HG03196 (cell line): ENCODE data around the gene SACM1L.
"Not testable (repeated sequence)": the region's sequence is repeated elsewhere in the genome, so short reads cannot be mapped to it uniquely, and the experiment has no call there.

Experiments
- ATAC-seq: cut with Tn5 transposase; IDR thresholded peaks from one replicate; pipeline ENCODE4 v1.9.1; 2021; ENCODE audit not compliant: unreplicated experiment

Gene SACM1L

DNA sequence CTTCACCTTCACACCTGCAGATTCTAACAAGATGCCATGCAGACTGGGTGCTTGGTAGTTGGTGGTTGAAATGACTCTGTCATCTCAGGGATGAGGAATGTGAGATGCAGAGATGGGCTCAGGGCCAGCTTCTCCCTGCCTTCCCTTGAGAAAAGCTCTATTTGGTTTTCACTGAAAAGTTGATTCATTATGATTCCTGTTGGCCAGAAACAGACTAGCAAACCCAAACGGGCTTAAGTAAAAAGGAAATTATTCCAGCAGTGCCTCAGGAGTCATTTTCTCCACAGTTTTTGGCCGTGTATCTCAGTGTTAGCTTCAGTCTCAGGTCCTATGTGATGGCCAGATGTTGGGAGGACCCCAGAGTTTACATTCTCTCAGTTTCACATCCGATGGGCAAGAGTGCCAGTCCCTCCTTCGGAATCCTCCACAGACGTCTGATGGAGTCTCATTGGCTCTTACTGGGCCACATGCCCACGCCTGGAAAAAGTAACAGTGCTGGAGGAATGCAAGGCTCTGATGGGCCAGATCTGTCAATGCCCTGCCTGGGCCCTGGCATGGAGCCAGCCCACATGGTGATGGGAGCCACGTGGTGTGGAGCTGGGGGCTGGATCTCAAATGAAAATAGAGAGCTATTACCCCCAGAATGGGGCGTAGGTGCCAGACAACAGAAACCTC, 22.3 kb upstream of the SACM1L start:
- ATAC-seq: no peak

DNA sequence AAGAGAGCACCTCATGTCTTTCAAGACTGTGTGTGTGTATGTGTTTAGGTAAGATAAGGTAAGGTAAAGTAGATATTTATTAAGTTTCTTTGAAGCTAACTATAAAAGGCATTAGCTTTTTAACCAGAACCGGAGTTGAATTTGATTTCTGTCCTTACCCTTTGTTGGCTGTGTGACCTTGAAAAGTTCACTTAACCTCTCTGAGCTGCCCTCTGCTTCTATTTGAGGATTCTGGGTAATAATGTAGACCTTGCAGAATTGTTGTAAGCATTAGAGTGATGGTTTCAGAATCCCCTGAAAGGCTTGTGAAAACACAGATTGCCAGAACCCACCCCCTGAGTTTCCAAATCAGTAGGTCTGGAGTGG, 21.6 kb upstream of the SACM1L start:
- ATAC-seq: no peak

DNA sequence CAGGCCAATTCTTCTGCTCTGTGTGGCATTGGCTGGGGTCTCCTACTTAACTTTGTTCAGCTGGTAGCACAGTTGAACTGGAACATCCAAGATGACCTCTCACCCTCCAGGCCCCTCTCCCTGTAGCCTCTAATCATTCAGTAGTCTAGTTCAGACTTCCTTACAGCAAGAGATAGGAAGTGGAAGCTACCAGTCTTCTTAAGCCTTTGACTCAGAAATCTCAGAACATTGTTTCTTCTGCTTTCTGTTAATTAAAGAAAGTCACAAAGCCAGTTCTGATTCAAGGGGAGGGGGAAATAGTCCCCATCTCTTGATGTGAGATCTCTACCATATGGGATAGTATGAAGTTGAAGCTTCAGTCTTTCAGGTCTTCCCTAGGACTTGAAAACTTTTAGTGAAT, 18.8 kb upstream of the SACM1L start:
- ATAC-seq: no peak

DNA sequence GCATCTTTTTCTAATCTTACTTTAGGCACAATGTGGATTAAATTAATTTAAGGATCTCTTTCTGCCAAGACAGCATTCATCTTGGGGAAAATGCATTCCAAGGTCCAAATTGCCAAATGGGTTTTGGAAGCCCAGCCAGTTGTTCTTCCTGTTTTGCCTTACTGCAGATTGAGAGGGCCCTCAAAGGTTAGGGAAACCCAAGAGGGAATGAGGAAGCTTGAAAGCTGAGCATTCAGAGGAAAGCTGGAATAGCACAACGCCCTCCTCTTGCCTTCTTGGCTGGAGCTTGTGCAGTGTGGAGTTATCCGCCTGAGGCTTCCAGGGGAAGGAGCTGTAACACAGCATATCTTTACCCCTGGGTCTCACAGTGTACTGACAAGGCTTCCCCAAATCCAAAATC, 18.2 kb upstream of the SACM1L start:
- no peak for ATAC-seq

DNA sequence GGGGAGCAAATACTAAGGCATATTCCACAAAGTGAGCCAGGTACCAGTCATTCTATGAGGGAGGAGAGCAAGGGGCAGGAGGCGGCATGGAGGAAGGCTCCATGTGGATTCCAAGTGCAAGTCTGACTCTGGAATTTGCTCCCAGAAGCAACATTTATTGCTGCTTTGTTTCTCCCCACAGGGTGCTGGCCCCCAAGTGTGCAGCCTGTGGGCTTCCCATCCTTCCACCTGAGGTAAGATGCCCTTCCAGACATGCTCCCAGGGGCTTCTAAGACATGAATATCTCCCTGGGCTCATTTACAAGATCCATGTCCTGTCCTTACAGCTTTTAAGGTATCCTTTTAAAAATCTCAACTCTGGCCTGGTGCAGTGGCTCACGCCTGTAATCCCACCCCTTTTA, 15.9 kb upstream of the SACM1L start:
- no peak for ATAC-seq

DNA sequence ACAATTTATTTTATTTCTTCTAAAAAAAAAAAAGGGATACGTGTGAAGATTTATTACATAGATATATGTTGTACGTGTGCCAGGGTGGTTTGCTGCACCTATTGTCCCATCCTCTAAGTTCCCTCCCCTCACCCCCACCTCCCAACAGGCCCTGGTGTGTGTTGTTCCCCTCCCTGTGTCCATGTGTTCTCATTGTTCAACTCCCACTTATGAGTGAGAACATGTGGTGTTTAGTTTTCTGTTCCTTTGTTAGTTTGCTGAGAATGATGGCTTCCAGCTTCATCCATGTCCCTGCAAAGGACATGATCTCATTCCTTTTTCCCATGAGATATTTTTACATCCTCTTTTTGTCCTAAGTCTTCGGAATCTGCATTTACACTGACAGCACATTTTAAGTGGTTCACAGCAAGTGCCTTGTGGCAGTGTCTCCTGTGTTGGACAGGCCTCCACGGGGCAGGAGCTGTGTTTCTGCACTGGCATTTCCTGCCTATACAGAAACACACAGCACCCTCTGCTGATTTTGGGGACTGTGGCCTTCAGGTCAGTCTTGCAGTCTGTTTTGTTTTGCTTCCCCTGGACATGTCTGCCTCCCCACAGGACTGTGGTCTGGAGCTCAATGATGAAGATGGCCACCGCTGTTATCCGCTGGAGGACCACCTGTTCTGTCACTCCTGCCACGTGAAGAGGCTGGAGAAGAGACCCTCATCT, 12.7 kb upstream of the SACM1L start:
- no peak for ATAC-seq

DNA sequence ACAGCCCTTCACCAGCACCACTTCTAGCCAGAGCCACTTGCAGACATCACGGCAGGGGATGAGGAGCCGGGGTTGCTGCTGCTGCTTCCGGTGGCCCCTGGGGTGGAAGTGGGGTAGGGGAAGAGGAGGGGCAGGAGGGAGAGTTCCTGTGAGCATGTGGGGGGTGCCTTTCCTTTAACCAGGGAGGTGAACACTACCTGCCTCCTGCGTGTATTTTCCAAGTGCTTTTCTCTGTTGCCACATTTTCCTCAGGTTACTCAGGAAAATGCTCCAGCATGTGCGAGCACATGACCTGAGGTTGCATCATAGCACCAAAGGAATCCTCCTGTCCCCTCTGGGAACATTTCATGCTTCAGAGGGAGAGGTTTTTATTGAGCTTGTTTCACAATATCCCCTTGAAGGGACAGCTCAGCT, 12.2 kb upstream of the SACM1L start:
- ATAC-seq: no peak

DNA sequence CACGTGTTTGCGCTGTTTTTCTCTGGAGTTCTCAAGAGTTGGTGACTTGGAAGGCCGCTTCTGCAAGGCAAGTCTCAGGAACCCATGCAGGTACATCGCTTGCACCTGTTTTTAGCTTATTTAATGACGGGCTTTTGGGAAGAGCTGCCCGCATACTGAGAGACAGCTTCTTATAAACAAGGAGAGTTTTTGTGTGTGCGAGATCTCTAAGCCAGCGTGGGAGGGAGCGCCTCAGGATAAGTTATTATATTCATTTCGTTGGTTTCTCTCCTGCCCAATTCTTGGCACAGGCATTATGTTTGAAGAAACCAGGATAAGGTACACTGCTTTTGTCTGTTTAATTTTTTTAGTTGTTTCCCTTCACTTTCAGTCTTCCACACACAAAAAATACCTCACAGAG, 11.4 kb upstream of the SACM1L start:
- ATAC-seq: no peak

DNA sequence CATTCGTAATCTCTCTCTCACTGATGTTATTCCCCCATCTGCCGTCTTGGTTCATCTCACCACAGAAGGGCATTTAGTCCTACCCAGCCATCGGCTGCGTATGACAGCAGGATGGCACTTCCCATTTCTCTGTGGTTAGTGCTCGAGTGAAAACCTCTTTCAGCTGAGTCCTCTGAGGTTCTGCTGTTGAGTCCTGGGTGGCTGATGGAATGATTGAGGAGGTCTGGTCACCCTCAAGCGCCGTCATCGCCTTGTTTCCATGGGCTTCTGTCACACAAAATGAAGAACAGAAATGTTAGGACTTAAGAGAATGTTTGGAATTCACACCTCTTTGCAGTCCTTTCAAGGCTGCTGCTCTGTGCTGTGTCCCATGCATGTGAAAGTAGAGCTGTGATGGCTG, 9.4 kb upstream of the SACM1L start:
- no peak for ATAC-seq

DNA sequence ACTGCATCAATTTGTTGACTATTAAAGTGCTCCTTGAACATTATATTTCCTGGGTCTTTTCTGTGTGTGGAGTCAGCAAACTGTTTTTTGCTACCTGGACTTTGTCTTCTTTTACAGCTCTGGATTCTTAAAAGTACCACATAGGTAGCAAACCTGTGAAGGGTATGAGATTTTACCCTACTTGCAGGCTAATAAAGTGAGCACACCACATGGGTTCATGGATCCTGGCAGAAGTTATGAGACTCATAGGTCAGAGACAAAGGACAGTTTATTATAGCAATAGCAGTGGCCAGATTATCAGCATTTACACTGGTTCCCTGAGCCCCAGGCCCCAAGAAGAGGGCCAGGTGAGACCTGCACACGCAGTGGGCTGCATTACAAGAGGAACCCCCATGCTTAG, 8.0 kb upstream of the SACM1L start:
- no peak for ATAC-seq

DNA sequence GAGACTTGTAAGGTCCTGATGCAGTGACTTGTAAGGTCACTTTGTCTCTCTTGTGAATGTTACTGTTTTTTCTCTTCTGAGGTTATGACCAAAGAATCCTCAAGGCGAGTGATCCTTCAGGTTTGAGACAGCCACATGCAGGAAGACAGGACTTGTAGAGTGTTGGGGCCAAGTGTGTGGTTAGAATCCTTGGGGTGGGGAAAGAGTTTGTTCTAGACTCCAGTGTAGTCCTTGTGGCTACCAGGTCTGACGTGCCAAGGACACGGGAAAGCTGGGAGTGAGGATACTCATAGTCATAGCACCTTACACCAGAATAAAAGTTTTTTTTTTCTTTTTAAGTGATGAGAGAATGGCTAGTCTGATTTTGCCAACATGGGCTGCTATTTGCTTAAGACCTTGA, 7.3 kb upstream of the SACM1L start:
- ATAC-seq: no peak

DNA sequence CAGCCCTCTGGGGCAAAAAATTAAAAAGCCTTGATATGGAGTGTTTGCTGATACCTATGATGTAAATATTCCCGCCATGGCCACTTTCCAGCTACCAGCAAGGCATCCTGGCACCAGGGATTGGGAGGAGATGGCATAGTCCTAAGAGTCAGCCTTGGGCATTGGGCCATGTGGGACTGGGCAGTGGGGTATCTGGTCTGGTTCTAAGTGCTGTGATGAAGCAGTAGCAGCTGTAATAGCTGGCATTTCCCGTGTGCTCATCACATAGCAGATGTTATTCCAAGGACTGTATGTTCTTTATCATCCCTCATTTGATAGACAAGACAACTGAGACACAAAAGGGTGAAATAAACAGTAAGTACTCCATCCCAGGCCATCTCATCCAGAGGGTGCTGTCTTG, 6.9 kb upstream of the SACM1L start:
- no peak for ATAC-seq

DNA sequence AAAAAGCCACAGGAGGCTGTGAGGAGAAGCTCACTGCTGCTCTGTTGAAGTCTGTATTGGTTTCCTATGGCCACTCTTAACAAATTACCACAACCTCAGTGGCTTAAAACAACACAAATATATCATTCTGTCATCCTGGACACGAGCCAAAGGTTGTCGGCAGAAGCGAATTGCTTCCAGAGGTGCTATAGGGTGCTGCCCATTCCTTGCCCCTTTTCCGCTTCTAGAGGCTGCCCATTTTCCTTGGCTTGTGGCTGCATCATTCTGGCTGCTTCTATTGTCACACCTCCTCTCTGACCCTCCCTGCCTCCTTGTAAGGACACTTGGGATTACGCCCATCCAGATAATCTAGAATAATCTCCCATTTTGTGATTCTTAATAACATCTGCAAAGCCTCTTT, 6.4 kb upstream of the SACM1L start:
- ATAC-seq: no peak

DNA sequence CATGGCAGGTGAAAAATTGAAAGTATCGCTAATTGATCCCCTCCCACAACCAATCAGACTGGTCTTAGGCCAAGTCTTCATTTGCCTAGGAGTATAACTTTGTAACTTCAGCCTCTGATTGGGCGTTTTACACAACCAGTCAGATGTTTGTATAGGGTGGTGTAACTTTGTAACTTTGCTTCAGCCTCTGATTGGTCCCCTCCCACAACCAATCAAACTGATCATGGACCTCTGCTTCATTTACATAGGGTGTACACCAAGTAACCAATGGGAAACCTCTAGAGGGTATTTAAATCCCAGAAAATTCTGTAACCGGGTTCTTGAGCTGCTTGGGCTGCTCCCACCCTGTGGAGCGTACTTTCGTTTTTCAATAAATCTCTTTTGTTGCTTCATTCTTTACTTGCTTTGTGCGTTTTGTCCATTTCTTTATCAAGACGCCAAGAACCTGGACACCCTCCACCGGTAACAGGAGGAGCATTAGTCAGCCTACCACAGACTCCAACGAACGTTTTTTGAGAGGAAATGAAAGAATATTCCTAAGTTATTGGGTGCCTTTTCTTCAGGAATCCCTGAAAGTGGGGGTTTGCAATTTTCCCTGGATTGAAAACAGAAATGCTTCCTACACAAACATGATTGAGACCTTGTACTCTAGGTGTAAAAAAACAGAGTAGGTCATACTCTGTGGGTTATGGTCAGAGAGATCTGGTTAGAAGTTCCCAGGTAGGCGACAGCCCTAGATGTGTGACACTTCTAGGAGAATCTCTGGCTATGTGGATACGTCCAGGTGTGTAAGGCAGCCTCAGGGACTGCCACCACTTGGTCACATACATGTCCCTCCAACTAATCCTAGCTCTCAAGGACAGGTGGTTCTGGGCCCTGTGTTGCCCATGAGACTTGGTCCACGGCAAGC, 5.5 kb upstream of the SACM1L start:
- no peak for ATAC-seq

DNA sequence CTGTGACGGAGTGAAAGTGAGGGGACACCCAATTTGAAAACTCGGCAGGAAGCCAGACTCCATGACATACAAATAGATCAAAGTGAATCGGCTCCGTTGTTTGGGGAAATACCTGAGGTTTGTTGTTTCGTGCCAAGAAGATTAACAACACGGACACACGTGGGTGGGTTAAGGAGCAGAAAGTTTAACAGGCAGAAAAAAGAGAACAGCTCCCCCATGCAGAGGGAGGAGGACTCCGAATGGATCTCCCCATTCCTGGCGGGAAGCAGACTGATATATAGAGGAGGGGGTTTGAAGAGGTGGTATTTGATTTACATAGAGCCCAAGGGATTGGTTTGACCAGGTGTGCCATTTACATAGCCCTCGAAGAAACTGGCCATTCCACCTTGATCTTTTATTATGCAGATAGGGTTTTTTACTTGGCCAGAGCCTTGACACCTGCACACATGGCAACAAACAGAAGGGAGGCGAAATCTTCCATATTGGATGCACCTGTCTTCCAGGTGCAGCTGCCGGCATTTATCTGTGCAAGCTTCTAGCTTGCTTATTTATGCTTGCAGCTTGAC, 4.8 kb upstream of the SACM1L start:
- ATAC-seq: no peak

DNA sequence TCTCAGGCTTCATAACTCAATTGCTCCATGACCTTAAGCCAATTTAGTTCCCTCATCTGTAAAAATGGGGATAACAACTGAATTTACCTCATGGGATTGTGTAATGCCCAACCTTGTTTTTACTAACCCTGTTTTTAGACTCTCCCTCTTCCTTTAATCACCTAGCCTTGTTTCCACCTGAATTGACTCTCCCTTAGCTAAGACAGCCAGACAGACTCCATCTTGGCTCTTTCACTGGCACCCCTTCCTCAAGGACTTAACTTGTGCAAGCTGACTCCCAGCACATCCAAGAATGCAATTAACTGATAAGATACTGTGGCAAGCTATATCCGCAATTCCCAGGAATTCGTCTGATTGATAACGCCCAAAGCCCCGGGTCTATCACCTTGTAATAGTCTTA, 3.5 kb upstream of the SACM1L start:
- ATAC-seq: not testable (repeated sequence)

DNA sequence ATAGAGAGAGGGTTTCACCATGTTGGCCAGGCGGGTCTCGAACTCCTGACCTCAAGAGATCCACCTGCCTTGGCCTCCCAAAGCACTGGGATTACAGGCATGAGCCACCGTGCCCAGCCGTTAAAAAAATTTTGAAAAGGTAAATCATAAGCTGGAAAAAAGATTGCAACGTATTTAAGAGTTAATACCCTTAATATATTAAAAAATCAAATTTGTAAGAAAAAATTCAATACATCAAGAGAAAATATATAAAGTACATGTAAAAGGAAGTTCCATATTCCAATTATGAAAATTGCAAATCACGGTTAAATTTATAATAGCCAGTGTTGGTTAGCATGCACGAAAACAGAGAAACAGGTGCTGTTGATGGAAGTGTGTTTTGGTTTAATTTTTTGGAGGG, 2.3 kb upstream of the SACM1L start:
- no peak for ATAC-seq

DNA sequence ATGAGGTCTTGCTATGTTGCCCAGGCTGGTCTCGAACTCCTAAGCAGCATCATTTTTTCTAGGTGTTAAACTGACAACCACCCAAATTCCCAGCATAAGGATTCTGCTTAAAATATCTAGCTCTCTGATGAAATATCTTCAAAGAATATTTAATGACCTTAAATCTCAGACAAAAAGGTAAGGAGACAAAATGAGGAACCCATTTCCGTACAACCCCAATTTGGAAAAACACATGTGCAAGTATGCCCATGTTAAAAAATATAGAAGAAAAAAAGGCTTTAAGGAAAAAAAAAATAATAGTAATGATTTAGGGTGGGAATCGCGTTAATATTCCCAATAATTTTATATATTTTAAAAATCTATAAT, 1.4 kb upstream of the SACM1L start:
- no peak for ATAC-seq

DNA sequence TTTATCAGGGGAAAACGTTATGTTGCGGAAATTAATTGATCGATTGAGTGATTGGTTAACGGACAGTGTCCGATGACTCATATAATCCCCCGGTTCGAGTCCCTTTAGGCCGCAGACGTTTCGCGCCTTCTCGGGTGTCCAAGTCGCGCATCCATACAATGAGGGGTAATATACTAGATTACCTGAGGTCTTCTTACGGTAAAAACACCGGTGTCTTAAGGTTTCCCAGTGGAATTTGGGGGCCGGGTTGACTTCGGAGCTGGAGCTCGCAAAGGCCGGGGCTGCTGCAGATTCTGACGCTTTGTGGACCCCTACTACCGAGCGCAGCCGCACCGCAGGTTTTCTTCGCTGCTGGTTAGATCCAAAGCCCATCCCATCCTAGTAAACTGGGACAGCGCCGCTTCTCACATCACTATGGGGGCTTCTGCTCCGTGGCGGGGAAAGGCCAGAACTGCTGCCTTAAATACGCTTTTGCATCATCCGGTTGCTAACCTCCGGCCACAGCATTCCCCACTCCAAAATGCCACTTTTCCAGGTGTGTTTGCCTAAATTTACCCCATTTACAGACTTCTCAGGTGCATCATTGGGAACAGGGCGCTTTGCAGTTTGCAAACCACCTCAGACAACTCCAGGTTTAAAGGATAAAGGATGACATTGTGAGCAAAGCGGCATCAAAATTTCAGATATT, 858 bp upstream of the SACM1L start:
- no peak for ATAC-seq

DNA sequence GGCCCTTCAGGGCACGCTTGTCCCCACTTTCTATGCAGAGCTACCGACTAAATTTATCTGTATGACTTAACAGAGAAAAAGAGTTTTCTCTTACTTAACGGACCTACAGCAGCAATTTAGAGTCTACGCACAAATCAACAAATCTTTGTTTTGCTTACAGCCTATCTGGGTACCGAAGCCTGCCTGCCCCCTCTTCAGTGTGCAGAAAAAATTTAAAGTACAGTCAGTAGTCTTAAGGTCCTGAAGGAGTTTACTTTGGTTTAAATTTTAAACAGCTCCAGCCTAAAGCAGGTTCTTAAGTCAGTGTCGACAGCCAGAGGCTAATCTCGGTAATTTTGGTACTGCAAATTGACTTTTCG, 570 bp downstream of the SACM1L start:
- ATAC-seq: no peak

DNA sequence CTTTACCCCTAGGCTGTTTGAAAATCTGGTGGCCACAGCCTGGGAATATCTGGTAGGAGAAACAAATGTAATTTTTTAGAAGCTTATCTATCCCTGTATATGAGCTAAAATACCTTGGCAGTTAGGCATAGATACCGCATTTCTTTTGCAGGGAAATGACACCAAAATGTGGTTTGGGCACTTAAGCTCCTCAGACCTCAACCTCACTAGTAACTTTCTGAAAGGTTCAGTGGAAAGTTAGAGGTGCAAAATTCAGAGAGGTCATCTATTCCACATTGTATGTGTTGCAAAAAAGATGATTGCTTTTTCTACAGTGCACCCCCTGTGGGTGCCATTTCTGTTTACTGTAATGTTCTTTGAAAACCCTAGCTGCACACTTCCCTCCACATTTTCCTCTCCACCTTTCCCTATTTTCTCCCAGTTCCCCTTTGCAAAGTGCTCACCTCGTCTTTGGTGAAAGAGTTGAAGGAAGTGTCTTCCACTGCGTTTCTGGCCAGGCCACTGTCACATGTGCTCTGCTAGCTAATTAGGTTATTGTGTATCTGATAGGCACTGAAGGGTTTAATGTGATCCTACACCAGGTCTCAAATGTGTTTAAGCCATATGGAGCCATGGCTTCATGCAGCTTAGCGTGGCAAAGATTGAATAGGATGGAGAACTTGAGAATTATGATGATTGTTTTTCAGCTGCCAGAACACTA, 1.3 kb downstream of the SACM1L start:
- ATAC-seq: no peak
